ENCODE measurements around the gene ABI1.

DNA sequence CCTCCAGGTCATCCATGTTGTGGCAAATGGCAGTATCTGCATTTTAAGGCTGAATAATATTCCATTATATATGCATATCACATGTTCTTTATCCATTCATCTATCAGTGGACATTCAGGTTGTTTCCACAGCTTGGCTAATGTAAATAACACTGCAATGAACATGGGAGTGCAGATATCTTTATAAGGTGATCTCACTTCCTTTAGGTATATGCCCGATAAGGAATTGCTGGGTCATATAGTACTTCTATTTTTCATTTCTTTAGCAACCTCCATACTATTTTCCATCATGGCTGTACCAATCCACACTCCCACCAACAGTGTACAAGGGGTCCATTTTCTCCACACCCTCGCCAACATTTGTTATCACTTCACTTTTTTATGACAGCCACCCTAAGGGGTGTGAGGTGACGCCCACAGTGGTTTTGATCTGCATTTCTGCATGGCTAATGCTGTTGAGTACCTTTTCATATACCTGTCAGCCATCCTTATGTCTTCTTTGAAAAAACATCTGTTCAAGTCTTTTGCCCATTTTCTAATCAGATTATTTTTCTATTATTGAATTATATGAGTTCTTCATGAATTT, 18.9 kb downstream of the ABI1 start:
- TF ChIP-seq SAFB2 (IDR thresholded peaks at IDR 0.05; ENCODE audit: borderline replicate concordance, low read depth, low read length, severe bottlenecking), result no peak
- no peak for TF ChIP-seq ZKSCAN8 (CRISPR knock-in tag; IDR thresholded peaks at IDR 0.05)
- TF ChIP-seq, protein P1, sequence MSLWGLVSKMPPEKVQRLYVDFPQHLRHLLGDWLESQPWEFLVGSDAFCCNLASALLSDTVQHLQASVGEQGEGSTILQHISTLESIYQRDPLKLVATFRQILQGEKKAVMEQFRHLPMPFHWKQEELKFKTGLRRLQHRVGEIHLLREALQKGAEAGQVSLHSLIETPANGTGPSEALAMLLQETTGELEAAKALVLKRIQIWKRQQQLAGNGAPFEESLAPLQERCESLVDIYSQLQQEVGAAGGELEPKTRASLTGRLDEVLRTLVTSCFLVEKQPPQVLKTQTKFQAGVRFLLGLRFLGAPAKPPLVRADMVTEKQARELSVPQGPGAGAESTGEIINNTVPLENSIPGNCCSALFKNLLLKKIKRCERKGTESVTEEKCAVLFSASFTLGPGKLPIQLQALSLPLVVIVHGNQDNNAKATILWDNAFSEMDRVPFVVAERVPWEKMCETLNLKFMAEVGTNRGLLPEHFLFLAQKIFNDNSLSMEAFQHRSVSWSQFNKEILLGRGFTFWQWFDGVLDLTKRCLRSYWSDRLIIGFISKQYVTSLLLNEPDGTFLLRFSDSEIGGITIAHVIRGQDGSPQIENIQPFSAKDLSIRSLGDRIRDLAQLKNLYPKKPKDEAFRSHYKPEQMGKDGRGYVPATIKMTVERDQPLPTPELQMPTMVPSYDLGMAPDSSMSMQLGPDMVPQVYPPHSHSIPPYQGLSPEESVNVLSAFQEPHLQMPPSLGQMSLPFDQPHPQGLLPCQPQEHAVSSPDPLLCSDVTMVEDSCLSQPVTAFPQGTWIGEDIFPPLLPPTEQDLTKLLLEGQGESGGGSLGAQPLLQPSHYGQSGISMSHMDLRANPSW (CRISPR knock-in tag; IDR thresholded peaks at IDR 0.05), result no peak
- no peak for TF ChIP-seq ESRRA (IDR thresholded peaks at IDR 0.05; ENCODE audit: borderline replicate concordance, low read depth)
- TF ChIP-seq, protein P2, sequence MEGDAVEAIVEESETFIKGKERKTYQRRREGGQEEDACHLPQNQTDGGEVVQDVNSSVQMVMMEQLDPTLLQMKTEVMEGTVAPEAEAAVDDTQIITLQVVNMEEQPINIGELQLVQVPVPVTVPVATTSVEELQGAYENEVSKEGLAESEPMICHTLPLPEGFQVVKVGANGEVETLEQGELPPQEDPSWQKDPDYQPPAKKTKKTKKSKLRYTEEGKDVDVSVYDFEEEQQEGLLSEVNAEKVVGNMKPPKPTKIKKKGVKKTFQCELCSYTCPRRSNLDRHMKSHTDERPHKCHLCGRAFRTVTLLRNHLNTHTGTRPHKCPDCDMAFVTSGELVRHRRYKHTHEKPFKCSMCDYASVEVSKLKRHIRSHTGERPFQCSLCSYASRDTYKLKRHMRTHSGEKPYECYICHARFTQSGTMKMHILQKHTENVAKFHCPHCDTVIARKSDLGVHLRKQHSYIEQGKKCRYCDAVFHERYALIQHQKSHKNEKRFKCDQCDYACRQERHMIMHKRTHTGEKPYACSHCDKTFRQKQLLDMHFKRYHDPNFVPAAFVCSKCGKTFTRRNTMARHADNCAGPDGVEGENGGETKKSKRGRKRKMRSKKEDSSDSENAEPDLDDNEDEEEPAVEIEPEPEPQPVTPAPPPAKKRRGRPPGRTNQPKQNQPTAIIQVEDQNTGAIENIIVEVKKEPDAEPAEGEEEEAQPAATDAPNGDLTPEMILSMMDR (IDR thresholded peaks at IDR 0.05 in 2 of 3, conservative IDR thresholded peaks at IDR 0.05 in 1 of 3; ENCODE audit: insufficient read depth in 2 of 3, low read depth in 1 of 3, low read length in 3 of 3), result no peak
- no peak for TF ChIP-seq FOXM1 (IDR thresholded peaks at IDR 0.05; ENCODE audit: low read depth)
- TF ChIP-seq FOXM1 (CRISPR knock-in tag; IDR thresholded peaks at IDR 0.05; ENCODE audit: low read depth), result no peak
- TF ChIP-seq MAFF (IDR thresholded peaks at IDR 0.05; ENCODE audit: low read length), result no peak
- TF ChIP-seq, protein P3, sequence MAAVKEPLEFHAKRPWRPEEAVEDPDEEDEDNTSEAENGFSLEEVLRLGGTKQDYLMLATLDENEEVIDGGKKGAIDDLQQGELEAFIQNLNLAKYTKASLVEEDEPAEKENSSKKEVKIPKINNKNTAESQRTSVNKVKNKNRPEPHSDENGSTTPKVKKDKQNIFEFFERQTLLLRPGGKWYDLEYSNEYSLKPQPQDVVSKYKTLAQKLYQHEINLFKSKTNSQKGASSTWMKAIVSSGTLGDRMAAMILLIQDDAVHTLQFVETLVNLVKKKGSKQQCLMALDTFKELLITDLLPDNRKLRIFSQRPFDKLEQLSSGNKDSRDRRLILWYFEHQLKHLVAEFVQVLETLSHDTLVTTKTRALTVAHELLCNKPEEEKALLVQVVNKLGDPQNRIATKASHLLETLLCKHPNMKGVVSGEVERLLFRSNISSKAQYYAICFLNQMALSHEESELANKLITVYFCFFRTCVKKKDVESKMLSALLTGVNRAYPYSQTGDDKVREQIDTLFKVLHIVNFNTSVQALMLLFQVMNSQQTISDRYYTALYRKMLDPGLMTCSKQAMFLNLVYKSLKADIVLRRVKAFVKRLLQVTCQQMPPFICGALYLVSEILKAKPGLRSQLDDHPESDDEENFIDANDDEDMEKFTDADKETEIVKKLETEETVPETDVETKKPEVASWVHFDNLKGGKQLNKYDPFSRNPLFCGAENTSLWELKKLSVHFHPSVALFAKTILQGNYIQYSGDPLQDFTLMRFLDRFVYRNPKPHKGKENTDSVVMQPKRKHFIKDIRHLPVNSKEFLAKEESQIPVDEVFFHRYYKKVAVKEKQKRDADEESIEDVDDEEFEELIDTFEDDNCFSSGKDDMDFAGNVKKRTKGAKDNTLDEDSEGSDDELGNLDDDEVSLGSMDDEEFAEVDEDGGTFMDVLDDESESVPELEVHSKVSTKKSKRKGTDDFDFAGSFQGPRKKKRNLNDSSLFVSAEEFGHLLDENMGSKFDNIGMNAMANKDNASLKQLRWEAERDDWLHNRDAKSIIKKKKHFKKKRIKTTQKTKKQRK (IDR thresholded peaks at IDR 0.05; ENCODE audit: borderline replicate concordance, low read depth, low read length), result no peak
- no peak for TF ChIP-seq POLR3A (IDR thresholded peaks at IDR 0.05; ENCODE audit: borderline replicate concordance, extremely low read depth, insufficient read depth, insufficient read length)
- TF ChIP-seq NR4A1 (CRISPR knock-in tag; IDR thresholded peaks at IDR 0.05), result no peak
- no peak for TF ChIP-seq NR4A1 (tag; IDR thresholded peaks at IDR 0.05)
- TF ChIP-seq JUNB (CRISPR knock-in tag; conservative IDR thresholded peaks at IDR 0.05), result no peak
- no peak for TF ChIP-seq BRD4 (IDR thresholded peaks at IDR 0.05)
- no peak for TF ChIP-seq MAFG (tag; conservative IDR thresholded peaks at IDR 0.05)
- no peak for TF ChIP-seq TCF7 (IDR thresholded peaks at IDR 0.05; ENCODE audit: borderline replicate concordance)
